ENCODE results near the gene CSF3. TPM values are rescaled to one million over a fixed set of nuclear protein-coding genes. Genes with fewer than 3 reads are reported as not detected.

CSF3 gene
- total RNA-seq, 1 donor from 2014 or later: not detected

GRCh38 chr17:40015998-40016985 lies 1.1 kb downstream of the CSF3 start:
- no peaks in the 10 kb centered on the region for H3K27me3 Mint-ChIP-seq (ENCODE audit: unreplicated experiment)
- TF ChIP-seq CTCF (IDR thresholded peaks at IDR 0.05): no peak
- H3K4me3 Mint-ChIP-seq (ENCODE audit: unreplicated experiment): no peak overlapping the region
- no peak overlapping the region for H3K27ac Mint-ChIP-seq (ENCODE audit: unreplicated experiment)
- H3K36me3 Mint-ChIP-seq (ENCODE audit: unreplicated experiment): peaks cover 13% of the 10 kb centered on the region
- H3K9me3 Mint-ChIP-seq (ENCODE audit: unreplicated experiment): no peaks in the 10 kb centered on the region
- DNase-seq (ENCODE audit: extremely low spot score, unreplicated experiment): no peak
- peaks cover 19% of the 10 kb centered on the region for H3K4me1 Mint-ChIP-seq (ENCODE audit: unreplicated experiment)

GRCh38 chr17:40017422-40018080 lies 2.3 kb downstream of the CSF3 start:
- no peak for DNase-seq (ENCODE audit: extremely low spot score, unreplicated experiment)
- TF ChIP-seq CTCF (IDR thresholded peaks at IDR 0.05): no peak
- Mint-ChIP-seq H3K9me3 (ENCODE audit: unreplicated experiment) (no peaks in the 10 kb centered on the region), H3K4me1 (ENCODE audit: unreplicated experiment) (peaks cover 31% of the 10 kb centered on the region), H3K27me3 (ENCODE audit: unreplicated experiment) (no peaks in the 10 kb centered on the region), H3K27ac (ENCODE audit: unreplicated experiment) (no peak overlapping the region), H3K4me3 (ENCODE audit: unreplicated experiment) (no peak overlapping the region), H3K36me3 (ENCODE audit: unreplicated experiment) (peaks cover 19% of the 10 kb centered on the region)

GRCh38 chr17:40018211-40019121 lies 3.2 kb downstream of the CSF3 start:
- H3K9me3 Mint-ChIP-seq (ENCODE audit: unreplicated experiment): no peaks in the 10 kb centered on the region
- no peaks in the 10 kb centered on the region for H3K27me3 Mint-ChIP-seq (ENCODE audit: unreplicated experiment)
- TF ChIP-seq CTCF (IDR thresholded peaks at IDR 0.05): no peak
- H3K27ac Mint-ChIP-seq (ENCODE audit: unreplicated experiment): no peak overlapping the region
- peaks cover 19% of the 10 kb centered on the region for H3K36me3 Mint-ChIP-seq (ENCODE audit: unreplicated experiment)
- peaks cover 34% of the 10 kb centered on the region for H3K4me1 Mint-ChIP-seq (ENCODE audit: unreplicated experiment)
- DNase-seq (ENCODE audit: extremely low spot score, unreplicated experiment): no peak
- no peak overlapping the region for H3K4me3 Mint-ChIP-seq (ENCODE audit: unreplicated experiment)

GRCh38 chr17:40019140-40019991 lies 4.1 kb downstream of the CSF3 start:
- Mint-ChIP-seq H3K9me3 (ENCODE audit: unreplicated experiment) (no peaks in the 10 kb centered on the region), H3K36me3 (ENCODE audit: unreplicated experiment) (peaks cover 19% of the 10 kb centered on the region), H3K27me3 (ENCODE audit: unreplicated experiment) (no peaks in the 10 kb centered on the region), H3K27ac (ENCODE audit: unreplicated experiment) (no peak overlapping the region), H3K4me3 (ENCODE audit: unreplicated experiment) (no peak overlapping the region), H3K4me1 (ENCODE audit: unreplicated experiment) (peaks cover 36% of the 10 kb centered on the region)
- DNase-seq (ENCODE audit: extremely low spot score, unreplicated experiment): no peak
- no peak for TF ChIP-seq CTCF (IDR thresholded peaks at IDR 0.05)
